A549 (cell line): Measurements from ENCODE around the gene TLK1.

Source experiments
- CTCF ChIP-seq: fragments of >200 bp; sonication (Bioruptor Twin); formaldehyde crosslinking; IDR thresholded peaks from 3 replicates; pipeline ENCODE4 v1.5.1; 2016
- EP300 ChIP-seq, 2 experiments: fragments of >200 bp; sonication (Bioruptor Twin); formaldehyde crosslinking; IDR thresholded peaks; 2 replicates in 1 of 2; 3 replicates in 1 of 2; pipeline ENCODE4 v1.6.1; 2016 to 2017
- HOXB13 ChIP-seq: fragments of 250-450 bp; sonication (Bioruptor Pico); IDR thresholded peaks from 2 replicates; pipeline ENCODE4 v1.5.0; 2020; ENCODE audit warnings: low read depth, mild to moderate bottlenecking, moderate library complexity
- KDM1A ChIP-seq: fragments of 200-600 bp; sonication (generic); IDR thresholded peaks from 2 replicates; pipeline ENCODE4 v1.6.1; 2016; ENCODE audit warnings: low read depth, mild to moderate bottlenecking
- MYC ChIP-seq: IDR thresholded peaks from 2 replicates; pipeline ENCODE4 v1.6.1; 2012; ENCODE audit warnings: mild to moderate bottlenecking, inconsistent platforms, low read length, improper control_type of control experiment, borderline replicate concordance
- POLR2A ChIP-seq: IDR thresholded peaks from 2 replicates; pipeline ENCODE4 v1.6.1; 2012; ENCODE audit warnings: mild to moderate bottlenecking, low read length
- RCOR1 ChIP-seq: fragments of 150-350 bp; IDR thresholded peaks from 2 replicates; pipeline ENCODE4 v1.6.1; 2014; ENCODE audit warnings: antibody characterized with exemption, low read length, low read depth
- REST ChIP-seq: fragments of 200-600 bp; sonication (generic); IDR thresholded peaks from 2 replicates; pipeline ENCODE4 v1.6.1; 2016; ENCODE audit warnings: antibody characterized with exemption, mild to moderate bottlenecking, moderate library complexity

DNA sequence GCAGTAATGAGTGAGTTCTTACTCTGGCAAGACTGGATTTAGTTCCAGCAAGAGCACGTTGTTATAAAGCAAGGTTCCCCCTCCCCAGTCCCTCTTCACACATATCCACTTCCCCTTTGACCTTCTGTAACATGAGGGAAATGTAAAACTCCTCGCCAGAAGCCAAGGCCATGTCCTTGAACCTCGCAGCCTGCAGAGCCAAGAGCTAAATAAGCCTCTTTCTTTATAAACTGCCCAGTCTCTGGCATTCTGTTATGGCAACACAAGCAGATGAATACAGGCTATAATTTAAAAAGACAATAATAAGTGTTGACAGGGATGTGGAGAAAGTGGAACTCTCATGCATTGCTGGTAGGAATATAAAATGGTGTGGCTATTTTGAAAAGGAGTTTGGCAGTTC lies 60.3 kb downstream of the TLK1 start:
- TF ChIP-seq CTCF (no peak), KDM1A (no peak), RCOR1 (no peak), POLR2A (no peak), EP300 (IDR thresholded peaks at IDR 0.05) (no peak), REST (no peak), HOXB13 (CRISPR knock-in tag) (no peak), MYC (no peak)
